Endothelial cell (in vitro differentiated cells): ENCODE data around the gene FAM168B. TPM values are rescaled to one million over a fixed set of nuclear protein-coding genes. Genes with fewer than 3 reads are reported as not detected.

Source experiments
- DNase-seq: peaks from one replicate; pipeline ENCODE4 v3.0.0; 2021; ENCODE audit warnings: low spot score
- H3K27ac Mint-ChIP-seq: one replicate; pipeline ENCODE4 v1.8.0; 2021; ENCODE audit warnings: mixed read lengths, inconsistent platforms; ENCODE audit not compliant: unreplicated experiment
- H3K27me3 Mint-ChIP-seq: one replicate; pipeline ENCODE4 v1.8.0; 2021; ENCODE audit warnings: mild to moderate bottlenecking, moderate library complexity, mixed read lengths, inconsistent platforms; ENCODE audit not compliant: unreplicated experiment
- H3K36me3 Mint-ChIP-seq: one replicate; pipeline ENCODE4 v1.8.0; 2021; ENCODE audit warnings: mild to moderate bottlenecking, low read depth, mixed read lengths, inconsistent platforms; ENCODE audit not compliant: unreplicated experiment
- H3K4me1 Mint-ChIP-seq: one replicate; pipeline ENCODE4 v1.8.0; 2021; ENCODE audit warnings: mild to moderate bottlenecking, mixed read lengths, inconsistent platforms; ENCODE audit not compliant: unreplicated experiment
- H3K4me3 Mint-ChIP-seq: one replicate; pipeline ENCODE4 v1.8.0; 2021; ENCODE audit warnings: mild to moderate bottlenecking, mixed read lengths, inconsistent platforms; ENCODE audit not compliant: unreplicated experiment
- H3K9me3 Mint-ChIP-seq: one replicate; pipeline ENCODE4 v1.8.0; 2021; ENCODE audit warnings: mixed read lengths, inconsistent platforms; ENCODE audit not compliant: unreplicated experiment
- CTCF ChIP-seq: fragments of 200-600 bp; sonication (generic); IDR thresholded peaks from one replicate; pipeline ENCODE4 v1.5.0; 2021; ENCODE audit warnings: antibody characterized with exemption; ENCODE audit not compliant: unreplicated experiment
- total RNA-seq: library from RNA; stranded (reverse); fragmentation: NEBNext Ultra II Directional; extraction: Animal tissue kit (Norgen Biotek cat#: 25700); gene quantifications from one replicate; pipeline ENCODE4 v1.2.1, GENCODE V29; 2021; ENCODE audit not compliant: unreplicated experiment

The FAM168B gene
- total RNA-seq, 1 donor from 2014 or later, result 72.0 TPM

DNA sequence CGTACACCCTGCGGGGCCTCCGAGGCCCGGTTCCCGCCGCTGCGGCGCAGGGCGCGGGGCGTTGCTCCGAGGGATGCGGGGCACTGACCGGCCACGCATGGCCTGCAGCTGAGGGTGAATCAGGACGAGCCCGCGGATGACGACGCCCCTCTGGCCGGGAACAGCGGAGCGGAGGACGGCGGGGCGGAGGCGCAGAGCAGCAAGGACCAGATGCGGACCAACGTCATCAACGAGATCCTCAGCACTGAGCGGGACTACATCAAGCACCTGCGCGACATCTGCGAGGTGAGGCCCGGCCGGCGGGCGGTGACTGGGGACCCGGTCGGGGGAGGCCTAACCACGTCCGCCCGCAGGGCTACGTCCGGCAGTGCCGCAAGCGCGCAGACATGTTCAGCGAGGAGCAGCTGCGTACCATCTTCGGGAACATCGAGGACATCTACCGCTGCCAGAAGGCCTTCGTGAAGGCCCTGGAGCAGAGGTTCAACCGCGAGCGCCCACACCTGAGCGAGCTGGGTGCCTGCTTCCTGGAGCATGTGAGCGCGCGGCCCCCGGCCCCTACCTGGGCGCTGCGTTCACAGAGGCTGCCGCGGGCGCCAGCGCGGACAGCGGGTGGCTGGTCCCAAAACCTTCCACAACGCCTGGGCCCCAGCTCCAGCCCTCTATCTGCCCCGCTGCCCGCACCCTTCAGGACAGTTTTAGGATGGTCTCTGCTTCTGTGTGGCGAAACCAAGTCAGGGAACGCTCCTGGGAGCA, 53.2 kb downstream of the FAM168B start:
- no peak for DNase-seq
- H3K27me3 Mint-ChIP-seq, result peaks cover 7% of the 10 kb centered on the region
- H3K4me3 Mint-ChIP-seq, result no peak overlapping the region
- peaks cover 3% of the 10 kb centered on the region for H3K36me3 Mint-ChIP-seq
- H3K4me1 Mint-ChIP-seq, result peaks cover 5% of the 10 kb centered on the region
- no peaks in the 10 kb centered on the region for H3K9me3 Mint-ChIP-seq
- no peak for TF ChIP-seq CTCF
- H3K27ac Mint-ChIP-seq, result no peak overlapping the region

- no peak for DNase-seq
- peaks cover 7% of the 10 kb centered on the region for H3K27me3 Mint-ChIP-seq
- no peak for TF ChIP-seq CTCF
- H3K36me3 Mint-ChIP-seq, result peaks cover 3% of the 10 kb centered on the region
- H3K27ac Mint-ChIP-seq, result no peak overlapping the region
- peaks cover 5% of the 10 kb centered on the region for H3K4me1 Mint-ChIP-seq
- no peak overlapping the region for H3K4me3 Mint-ChIP-seq
- H3K9me3 Mint-ChIP-seq, result no peaks in the 10 kb centered on the region
These were observed 53.7 kb downstream of the FAM168B start for GRCh38 chr2:131039535-131039907.

DNA sequence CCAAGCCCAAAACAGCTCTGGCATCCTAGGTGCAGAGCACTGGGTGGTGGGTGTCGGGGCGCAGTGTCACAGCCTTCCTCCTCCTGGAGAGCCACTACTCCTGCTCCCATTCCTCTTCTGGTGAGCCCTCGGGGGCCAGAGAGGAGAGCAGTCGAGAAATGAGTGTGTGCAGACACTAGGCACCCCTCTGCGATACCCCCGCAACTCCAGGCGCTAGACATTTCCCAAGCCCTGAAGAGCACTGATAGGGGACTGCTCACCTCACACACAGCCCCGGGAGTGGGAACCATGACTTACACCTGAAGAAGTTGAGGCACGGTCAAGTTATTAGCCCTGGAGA, 54.2 kb downstream of the FAM168B start:
- Mint-ChIP-seq H3K27me3 (peaks cover 10% of the 10 kb centered on the region), H3K36me3 (peaks cover 3% of the 10 kb centered on the region), H3K9me3 (no peaks in the 10 kb centered on the region), H3K4me3 (no peak overlapping the region), H3K27ac (no peak overlapping the region), H3K4me1 (peaks cover 5% of the 10 kb centered on the region)
- no peak for TF ChIP-seq CTCF
- DNase-seq, result no peak

GRCh38 chr2:131038258-131039100, 54.8 kb downstream of the FAM168B start:
- H3K27ac Mint-ChIP-seq, result no peak overlapping the region
- H3K9me3 Mint-ChIP-seq, result no peaks in the 10 kb centered on the region
- no peak for DNase-seq
- peaks cover 5% of the 10 kb centered on the region for H3K4me1 Mint-ChIP-seq
- TF ChIP-seq CTCF, result no peak
- H3K27me3 Mint-ChIP-seq, result peaks cover 13% of the 10 kb centered on the region
- no peak overlapping the region for H3K4me3 Mint-ChIP-seq
- peaks cover 3% of the 10 kb centered on the region for H3K36me3 Mint-ChIP-seq
